Transverse colon (tissue), 4 donors: ENCODE measurements around the gene SH2B3. TPM values are rescaled to one million over a fixed set of nuclear protein-coding genes. Genes with fewer than 3 reads are reported as not detected.
A peak's percentile ranks its signal among the peaks of the same experiment; 100 is the strongest.
"Not testable (repeated sequence)": the region's sequence is repeated elsewhere in the genome, so short reads cannot be mapped to it uniquely, and the experiment has no call there.

Experiments
- DNase-seq: peaks from one replicate; pipeline ENCODE4 v3.0.0-alpha.2; 2019
- H3K27ac ChIP-seq, 4 donors: fragments of 200-600 bp; sonication (generic); 2 replicates each; pipeline ENCODE4 v1.5.1; 2016 to 2018; ENCODE audit warnings: inconsistent platforms in 4 of 4
- H3K27me3 ChIP-seq: fragments of 200-600 bp; sonication (generic); 2 replicates; pipeline ENCODE4 v1.5.1; 2017; ENCODE audit warnings: inconsistent platforms
- H3K36me3 ChIP-seq, 4 donors: fragments of 200-600 bp; sonication (generic); 2 replicates each; pipeline ENCODE4 v1.5.1; 2017 to 2019; ENCODE audit warnings: inconsistent platforms in 4 of 4
- H3K4me1 ChIP-seq, 4 donors: fragments of 200-600 bp; sonication (generic); 2 replicates each; pipeline ENCODE4 v1.5.1; 2017 to 2020; ENCODE audit warnings: inconsistent platforms in 4 of 4
- H3K4me3 ChIP-seq, 4 donors: fragments of 200-600 bp; sonication (generic); 1 replicate in 1 of 4; 2 replicates in 3 of 4; pipeline versions ENCODE4 v1.5.1 to v1.6.1; 2017 to 2019; ENCODE audit warnings: inconsistent platforms in 4 of 4
- H3K9me3 ChIP-seq, 2 donors: fragments of 200-600 bp; sonication (generic); 2 replicates each; pipeline ENCODE4 v1.5.1; 2017 to 2019; ENCODE audit warnings: inconsistent platforms in 2 of 2
- CTCF ChIP-seq, 5 experiments: fragments of 200-600 bp in 3 of 5; fragments of 450-650 bp in 2 of 5; sonication (generic) in 3 of 5; IDR thresholded peaks; 1 replicate in 2 of 5; 2 replicates in 3 of 5; pipeline ENCODE4 v1.5.1; 2016 to 2017; ENCODE audit warnings: antibody characterized with exemption in 5 of 5, inconsistent platforms in 3 of 5, mild to moderate bottlenecking in 2 of 5, moderate library complexity in 1 of 5
- EP300 ChIP-seq: sonication (generic); formaldehyde crosslinking; IDR thresholded peaks from one replicate; pipeline ENCODE4 v1.6.1; 2017; ENCODE audit warnings: antibody characterized with exemption, low read depth
- POLR2A ChIP-seq: fragments of 450-650 bp; IDR thresholded peaks from one replicate; pipeline ENCODE4 v1.6.1; 2016; ENCODE audit warnings: antibody characterized with exemption, mild to moderate bottlenecking, moderate library complexity
- POLR2AphosphoS5 ChIP-seq, 3 donors: sonication (generic); formaldehyde crosslinking; IDR thresholded peaks; one replicate each; pipeline ENCODE4 v1.6.1; 2016; ENCODE audit warnings: antibody characterized with exemption in 3 of 3
- WGBS, 2 donors: methylation state at CpG; one replicate each; pipeline ENCODE4 v1.1.5; 2018; ENCODE audit warnings: low coverage in 1 of 2; 5-methylcytosine and 5-hydroxymethylcytosine counted together
- in situ Hi-C, 4 donors: fragments of 200-750 bp; cut with MboI; loops; one replicate each; pipeline versions ENCODE4 v1.15.0 to v1.15.1; 2017; ENCODE audit warnings: low sequenced_read_pairs in 3 of 4, low pct_ligation_motif_present in 1 of 4, low pct_unique_long_range_greater_than_20kb in 1 of 4
- intact Hi-C: fragments of 100-400 bp; cut with DNase I; formaldehyde crosslinking; loops from one replicate; pipeline ENCODE4 v1.15.1; 2023; ENCODE audit warnings: low total_unique reads
- total RNA-seq, 4 donors: library from RNA; depleted of rRNA; stranded (reverse); fragments of >200 nt; gene quantifications; one replicate each; pipeline ENCODE4 v1.1.0, GENCODE V29; 2016

Gene SH2B3
- total RNA-seq, 4 donors from 2014 or later, result 22.3 to 99.1 (median 43.6) TPM

- H3K36me3 ChIP-seq, result peaks cover 0 to 44% (median 20%) of the 10 kb centered on the region in 4 donors
- TF ChIP-seq EP300 (no peak), POLR2A (no peak), POLR2AphosphoS5 (IDR thresholded peaks at IDR 0.05) (no peak)
- no peaks in the 10 kb centered on the region for H3K9me3 ChIP-seq
- intact Hi-C loops (no loop called here), in situ Hi-C loops (no loop called here)
- WGBS, 2 donors, result 74 to 90% methylated on average over 2 to 6 of the region's 6 CpGs
- H3K27me3 ChIP-seq, result no peaks in the 10 kb centered on the region
- no peak for DNase-seq
- H3K4me1 ChIP-seq, result peaks cover 0 to 9% (median 0%) of the 10 kb centered on the region in 4 donors
- H3K4me3 ChIP-seq, result no peak overlapping the region
- no peak overlapping the region for H3K27ac ChIP-seq
Observed at GRCh38 chr12:111458546-111459172, 52.9 kb downstream of the SH2B3 start.

- intact Hi-C loops, H3K9me3 ChIP-seq, DNase-seq, H3K27me3 ChIP-seq, H3K27ac ChIP-seq, in situ Hi-C loops, H3K4me1 ChIP-seq, H3K4me3 ChIP-seq: not testable (repeated sequence)
- H3K36me3 ChIP-seq, result peaks cover 0 to 47% (median 22%) of the 10 kb centered on the region in 4 donors
- WGBS, 2 donors, result 95 to 100% methylated on average over 5 to 11 of the region's 11 CpGs
Observed at GRCh38 chr12:111460111-111460510, 54.4 kb downstream of the SH2B3 start.

- no peak overlapping the region for H3K27ac ChIP-seq
- in situ Hi-C loops, result no loop called here
- no peaks in the 10 kb centered on the region for H3K9me3 ChIP-seq
- DNase-seq, result no peak
- intact Hi-C loops, result no loop called here
- no peaks in the 10 kb centered on the region for H3K27me3 ChIP-seq
- no peak overlapping the region for H3K4me3 ChIP-seq
- no peak for TF ChIP-seq CTCF (IDR thresholded peaks at IDR 0.05)
- H3K4me1 ChIP-seq, result peaks cover 0 to 9% (median 0%) of the 10 kb centered on the region in 4 donors
- peaks cover 0 to 26% (median 14%) of the 10 kb centered on the region in 4 donors for H3K36me3 ChIP-seq
Observed at GRCh38 chr12:111462210-111462769, 56.6 kb downstream of the SH2B3 start.

- intact Hi-C loops (no loop called here), in situ Hi-C loops (no loop called here)
- Histone ChIP-seq H3K36me3 (peaks cover 0 to 39% (median 14%) of the 10 kb centered on the region in 4 donors), H3K27me3 (no peaks in the 10 kb centered on the region), H3K4me1 (peaks cover 0 to 3% (median 0%) of the 10 kb centered on the region in 4 donors), H3K9me3 (no peaks in the 10 kb centered on the region), H3K4me3 (no peak overlapping the region), H3K27ac (peak overlapping the region; percentile 1 to 33 (median 32))
- WGBS, 2 donors, result 13 to 78% methylated on average over 1 to 3 of the region's 3 CpGs
- TF ChIP-seq CTCF (IDR thresholded peaks at IDR 0.05), result no peak
- no peak for TF ChIP-seq POLR2A
- TF ChIP-seq POLR2AphosphoS5 (IDR thresholded peaks at IDR 0.05), result no peak
- no peak for TF ChIP-seq EP300
- DNase-seq, result no peak
Observed at GRCh38 chr12:111467092-111467856, 61.6 kb downstream of the SH2B3 start.

GRCh38 chr12:111467857-111468241, 62.1 kb downstream of the SH2B3 start:
- H3K36me3 ChIP-seq, result peaks cover 0 to 43% (median 14%) of the 10 kb centered on the region in 4 donors
- DNase-seq, result no peak
- H3K4me3 ChIP-seq, result no peak overlapping the region
- H3K4me1 ChIP-seq, result no peaks in the 10 kb centered on the region
- 66 to 72% methylated on average over 4 of the region's 4 CpGs for WGBS, 2 donors
- in situ Hi-C loops, result no loop called here
- intact Hi-C loops, result no loop called here
- TF ChIP-seq EP300, result no peak
- no peaks in the 10 kb centered on the region for H3K9me3 ChIP-seq
- H3K27me3 ChIP-seq, result no peaks in the 10 kb centered on the region
- H3K27ac ChIP-seq, result peak overlapping the region; percentile 1 to 33 (median 26)
